Breast epithelium (tissue), 4 donors: ENCODE measurements around the gene DNAJB5. TPM values are rescaled to one million over a fixed set of nuclear protein-coding genes. Genes with fewer than 3 reads are reported as not detected.
"Not testable (repeated sequence)": the region's sequence is repeated elsewhere in the genome, so short reads cannot be mapped to it uniquely, and the experiment has no call there.

ENCODE experiments used
- DNase-seq, 2 donors: peaks; one replicate each; pipeline ENCODE4 v3.0.0-alpha.2; 2019; ENCODE audit warnings: low spot score in 2 of 2
- H3K27ac ChIP-seq, 2 donors: fragments of 200-600 bp; sonication (generic) in 1 of 2; one replicate each; pipeline ENCODE4 v1.5.1; 2016 to 2019; ENCODE audit warnings: mild to moderate bottlenecking in 1 of 2
- H3K27me3 ChIP-seq, 2 donors: fragments of 200-600 bp; sonication (generic) in 1 of 2; one replicate each; pipeline versions ENCODE4 v1.5.1 to v1.6.0; 2017 to 2019; ENCODE audit warnings: control low read depth in 1 of 2, mild to moderate bottlenecking in 1 of 2
- H3K36me3 ChIP-seq: fragments of 200-600 bp; one replicate; pipeline ENCODE4 v1.5.1; 2019
- H3K4me1 ChIP-seq, 2 donors: fragments of 200-600 bp; sonication (generic); one replicate each; pipeline ENCODE4 v1.5.1; 2016 to 2019; ENCODE audit warnings: control low read depth in 1 of 2
- H3K4me3 ChIP-seq, 3 donors: fragments of 200-600 bp; sonication (generic); 1 replicate in 2 of 3; 2 replicates in 1 of 3; pipeline ENCODE4 v1.5.1; 2016 to 2019; ENCODE audit warnings: mild to moderate bottlenecking in 3 of 3, moderate library complexity in 2 of 3
- H3K9me3 ChIP-seq, 2 donors: fragments of 200-600 bp; sonication (generic) in 1 of 2; one replicate each; pipeline ENCODE4 v1.5.1; 2016 to 2019; ENCODE audit warnings: control low read depth in 1 of 2
- CTCF ChIP-seq, 3 donors: fragments of 450-650 bp; IDR thresholded peaks; one replicate each; pipeline ENCODE4 v1.5.1; 2016 to 2017; ENCODE audit warnings: antibody characterized with exemption in 3 of 3, mild to moderate bottlenecking in 3 of 3, moderate library complexity in 3 of 3
- POLR2A ChIP-seq: fragments of 450-650 bp; IDR thresholded peaks from one replicate; pipeline ENCODE4 v1.6.1; 2016; ENCODE audit warnings: antibody characterized with exemption, mild to moderate bottlenecking, moderate library complexity
- POLR2AphosphoS5 ChIP-seq, 3 donors: sonication (generic); formaldehyde crosslinking; IDR thresholded peaks; one replicate each; pipeline ENCODE4 v1.6.1; 2017; ENCODE audit warnings: antibody characterized with exemption in 3 of 3
- intact Hi-C: fragments of 100-400 bp; cut with DNase I; formaldehyde crosslinking; loops from one replicate; pipeline ENCODE4 v1.15.1; 2023; ENCODE audit warnings: low total_unique reads
- total RNA-seq, 3 donors: library from RNA; depleted of rRNA; stranded (reverse); fragments of >200 nt; gene quantifications; one replicate each; pipeline ENCODE4 v1.1.0, GENCODE V29; 2016

DNAJB5 gene
- total RNA-seq, 3 donors from 2014 or later, result 5.4 to 9.0 (median 6.9) TPM

DNA sequence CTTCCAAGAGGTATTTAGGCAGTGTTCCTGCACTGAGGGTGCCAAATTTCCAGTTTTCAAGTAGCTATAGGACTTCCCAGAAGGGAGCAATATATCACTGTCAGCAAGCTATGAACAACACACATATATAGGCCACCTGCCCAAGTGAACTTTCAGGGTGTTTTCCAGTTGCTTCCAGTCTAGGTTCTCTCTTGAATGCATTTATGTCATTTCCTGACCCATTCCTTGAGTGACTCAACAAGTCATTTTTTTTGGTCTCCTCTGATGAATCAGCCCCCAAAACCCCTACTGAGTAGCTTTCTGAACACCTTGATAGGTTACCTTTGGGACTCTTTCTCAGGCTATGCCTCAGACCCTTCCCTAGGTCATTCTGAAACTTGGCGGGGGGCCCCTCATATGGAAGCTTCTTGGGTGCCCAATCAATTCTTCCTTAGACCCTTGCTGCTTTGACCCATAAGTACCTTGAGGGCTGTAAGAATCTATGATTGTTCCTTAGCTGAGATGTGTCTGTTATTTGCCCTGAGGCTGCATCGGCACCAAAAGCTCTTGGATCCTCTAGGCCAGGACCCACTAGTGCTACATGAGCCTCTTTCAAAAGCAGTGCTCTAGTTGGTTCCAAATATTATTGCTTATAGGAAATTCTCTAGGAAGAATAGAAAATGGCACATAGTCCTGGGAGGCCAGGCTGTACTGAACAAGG lies 12.4 kb downstream of the DNAJB5 start:
- intact Hi-C loops, result no loop called here
- Histone ChIP-seq H3K36me3 (no peaks in the 10 kb centered on the region), H3K4me3 (no peak overlapping the region), H3K27me3 (no peaks in the 10 kb centered on the region), H3K27ac (no peak overlapping the region), H3K4me1 (no peaks in the 10 kb centered on the region), H3K9me3 (no peaks in the 10 kb centered on the region)
- no peak for DNase-seq
- TF ChIP-seq CTCF (IDR thresholded peaks at IDR 0.05) (no peak), POLR2AphosphoS5 (IDR thresholded peaks at IDR 0.05) (no peak), POLR2A (no peak)

- no peak for DNase-seq
- intact Hi-C loops, result no loop called here
- no peak overlapping the region for H3K4me3 ChIP-seq
- no peaks in the 10 kb centered on the region for H3K27me3 ChIP-seq
- H3K36me3 ChIP-seq, result no peaks in the 10 kb centered on the region
- TF ChIP-seq POLR2A (no peak), CTCF (IDR thresholded peaks at IDR 0.05) (no peak), POLR2AphosphoS5 (IDR thresholded peaks at IDR 0.05) (no peak)
- no peak overlapping the region for H3K27ac ChIP-seq
- H3K9me3 ChIP-seq, result no peaks in the 10 kb centered on the region
- H3K4me1 ChIP-seq, result no peaks in the 10 kb centered on the region
These were observed 13.1 kb downstream of the DNAJB5 start for GRCh38 chr9:35002623-35003022.

- H3K27me3 ChIP-seq, DNase-seq, H3K9me3 ChIP-seq, H3K27ac ChIP-seq, H3K36me3 ChIP-seq, H3K4me3 ChIP-seq, H3K4me1 ChIP-seq, intact Hi-C loops: not testable (repeated sequence)
These were observed 14.8 kb downstream of the DNAJB5 start for GRCh38 chr9:35004299-35004698.

- Histone ChIP-seq H3K9me3 (peaks cover 3 to 7% of the 10 kb centered on the region in 2 donors), H3K36me3 (no peaks in the 10 kb centered on the region), H3K4me1 (no peaks in the 10 kb centered on the region), H3K27me3 (no peaks in the 10 kb centered on the region), H3K4me3 (no peak overlapping the region), H3K27ac (no peak overlapping the region)
- TF ChIP-seq POLR2A (no peak), CTCF (IDR thresholded peaks at IDR 0.05) (no peak), POLR2AphosphoS5 (IDR thresholded peaks at IDR 0.05) (no peak)
- DNase-seq, result no peak
- intact Hi-C loops, result no loop called here
These were observed 20.9 kb downstream of the DNAJB5 start for GRCh38 chr9:35010351-35010958.

- TF ChIP-seq CTCF (IDR thresholded peaks at IDR 0.05), result no peak
- no peak for TF ChIP-seq POLR2AphosphoS5 (IDR thresholded peaks at IDR 0.05)
- no peak for TF ChIP-seq POLR2A
- Histone ChIP-seq H3K36me3 (no peaks in the 10 kb centered on the region), H3K9me3 (peaks cover 3 to 7% of the 10 kb centered on the region in 2 donors), H3K4me1 (no peaks in the 10 kb centered on the region), H3K4me3 (no peak overlapping the region), H3K27me3 (no peaks in the 10 kb centered on the region), H3K27ac (no peak overlapping the region)
- intact Hi-C loops, result no loop called here
- DNase-seq, result no peak
These were observed 25.0 kb downstream of the DNAJB5 start for GRCh38 chr9:35014517-35014916.

DNA sequence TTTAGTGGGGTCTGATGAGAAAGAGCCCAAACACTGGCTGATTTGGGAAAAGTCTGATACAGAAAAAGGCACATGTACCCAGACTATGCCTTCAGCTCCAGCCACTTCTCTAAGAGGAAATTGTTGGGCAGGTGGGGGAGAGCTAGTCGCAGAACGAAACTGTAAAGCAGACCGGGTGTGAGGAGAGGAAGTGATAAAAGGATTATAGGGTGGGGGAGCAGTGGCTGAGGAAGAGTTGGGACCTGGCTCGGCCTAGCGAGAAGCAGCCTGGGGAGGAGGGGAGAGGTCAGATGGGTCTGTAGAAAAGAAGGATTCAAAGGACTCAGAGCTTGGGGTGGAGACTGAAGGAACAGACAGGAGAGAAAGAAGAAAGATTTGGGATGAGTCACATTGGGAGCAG lies 33.9 kb downstream of the DNAJB5 start:
- DNase-seq, intact Hi-C loops, H3K4me3 ChIP-seq, H3K9me3 ChIP-seq, H3K36me3 ChIP-seq, H3K27ac ChIP-seq, H3K4me1 ChIP-seq, H3K27me3 ChIP-seq: not testable (repeated sequence)
